ENCODE data around the gene TXNDC5.

DNA sequence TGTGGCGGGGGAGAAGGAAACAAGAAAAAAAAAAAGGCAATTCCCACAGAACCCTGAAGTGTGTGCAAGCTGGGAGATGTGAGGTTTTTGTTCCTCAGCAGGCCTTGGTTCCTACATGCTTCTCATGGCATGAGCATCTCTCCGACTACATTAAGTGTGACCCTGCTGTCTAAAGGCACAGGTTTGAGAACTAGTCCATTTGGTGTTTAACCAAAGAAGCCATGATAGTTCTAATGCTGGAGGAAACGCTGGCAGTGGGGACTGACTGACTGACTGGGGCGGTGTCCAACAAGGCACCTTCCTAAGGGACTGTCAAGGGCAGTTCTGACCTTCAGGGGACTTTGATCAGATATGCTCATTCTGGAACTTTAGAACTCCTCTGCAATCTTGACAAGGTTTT, 3.8 kb downstream of the TXNDC5 start:
- no peak for TF ChIP-seq GATA3 (IDR thresholded peaks at IDR 0.05; ENCODE audit: low read depth, low read length)
- no peak for TF ChIP-seq GATA2 (IDR thresholded peaks at IDR 0.05; ENCODE audit: low read depth, low read length)
